ENCODE data around the gene HOXC9.

GRCh38 chr12:53952335-53952694, 47.6 kb upstream of the HOXC9 start:
- TF ChIP-seq, protein P1, sequence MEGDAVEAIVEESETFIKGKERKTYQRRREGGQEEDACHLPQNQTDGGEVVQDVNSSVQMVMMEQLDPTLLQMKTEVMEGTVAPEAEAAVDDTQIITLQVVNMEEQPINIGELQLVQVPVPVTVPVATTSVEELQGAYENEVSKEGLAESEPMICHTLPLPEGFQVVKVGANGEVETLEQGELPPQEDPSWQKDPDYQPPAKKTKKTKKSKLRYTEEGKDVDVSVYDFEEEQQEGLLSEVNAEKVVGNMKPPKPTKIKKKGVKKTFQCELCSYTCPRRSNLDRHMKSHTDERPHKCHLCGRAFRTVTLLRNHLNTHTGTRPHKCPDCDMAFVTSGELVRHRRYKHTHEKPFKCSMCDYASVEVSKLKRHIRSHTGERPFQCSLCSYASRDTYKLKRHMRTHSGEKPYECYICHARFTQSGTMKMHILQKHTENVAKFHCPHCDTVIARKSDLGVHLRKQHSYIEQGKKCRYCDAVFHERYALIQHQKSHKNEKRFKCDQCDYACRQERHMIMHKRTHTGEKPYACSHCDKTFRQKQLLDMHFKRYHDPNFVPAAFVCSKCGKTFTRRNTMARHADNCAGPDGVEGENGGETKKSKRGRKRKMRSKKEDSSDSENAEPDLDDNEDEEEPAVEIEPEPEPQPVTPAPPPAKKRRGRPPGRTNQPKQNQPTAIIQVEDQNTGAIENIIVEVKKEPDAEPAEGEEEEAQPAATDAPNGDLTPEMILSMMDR (IDR thresholded peaks at IDR 0.05) = no peak
- TF ChIP-seq ZFX (IDR thresholded peaks at IDR 0.05; ENCODE audit: borderline replicate concordance) = no peak

Measured in 22Rv1 (cell line).